Glutamatergic neuron (in vitro differentiated cells): ENCODE results near the gene XRCC2. TPM values are rescaled to one million over a fixed set of nuclear protein-coding genes. Genes with fewer than 3 reads are reported as not detected.

ENCODE experiments used
- DNase-seq: peaks from one replicate; pipeline ENCODE4 v3.0.0; 2022
- H3K27ac Mint-ChIP-seq: one replicate; pipeline ENCODE4 v1.8.0; 2020; ENCODE audit warnings: mild to moderate bottlenecking, mixed read lengths, inconsistent platforms; ENCODE audit not compliant: unreplicated experiment
- H3K27me3 Mint-ChIP-seq: one replicate; pipeline ENCODE4 v1.8.0; 2020; ENCODE audit warnings: mild to moderate bottlenecking, moderate library complexity, mixed read lengths, inconsistent platforms; ENCODE audit not compliant: unreplicated experiment
- H3K36me3 Mint-ChIP-seq: one replicate; pipeline ENCODE4 v1.8.0; 2020; ENCODE audit warnings: mild to moderate bottlenecking, mixed read lengths, inconsistent platforms; ENCODE audit not compliant: unreplicated experiment
- H3K4me1 Mint-ChIP-seq: one replicate; pipeline ENCODE4 v1.8.0; 2020; ENCODE audit warnings: mild to moderate bottlenecking, low read depth, mixed read lengths, inconsistent platforms; ENCODE audit not compliant: unreplicated experiment
- H3K4me3 Mint-ChIP-seq: one replicate; pipeline ENCODE4 v1.8.0; 2020; ENCODE audit warnings: mild to moderate bottlenecking, mixed read lengths, inconsistent platforms; ENCODE audit not compliant: unreplicated experiment
- H3K9me3 Mint-ChIP-seq: one replicate; pipeline ENCODE4 v1.8.0; 2020; ENCODE audit warnings: mild to moderate bottlenecking, moderate library complexity, mixed read lengths, inconsistent platforms; ENCODE audit not compliant: unreplicated experiment
- CTCF ChIP-seq: fragments of 200-600 bp; sonication (generic); IDR thresholded peaks from one replicate; pipeline ENCODE4 v1.5.0; 2021; ENCODE audit not compliant: partially characterized antibody, unreplicated experiment
- total RNA-seq: library from RNA; stranded (reverse); fragmentation: NEBNext Ultra II Directional; extraction: Animal tissue kit (Norgen Biotek cat#: 25700); gene quantifications from one replicate; pipeline ENCODE4 v1.2.1, GENCODE V29; 2021; ENCODE audit not compliant: unreplicated experiment

The XRCC2 gene
- total RNA-seq, 1 donor from 2014 or later, result 3.0 TPM

- H3K4me1 Mint-ChIP-seq, result no peaks in the 10 kb centered on the region
- H3K27ac Mint-ChIP-seq, result no peak overlapping the region
- DNase-seq, result no peak
- TF ChIP-seq CTCF, result no peak
- no peaks in the 10 kb centered on the region for H3K9me3 Mint-ChIP-seq
- H3K36me3 Mint-ChIP-seq, result no peaks in the 10 kb centered on the region
- H3K27me3 Mint-ChIP-seq, result no peaks in the 10 kb centered on the region
- no peak overlapping the region for H3K4me3 Mint-ChIP-seq
Observed at GRCh38 chr7:152607007-152607406, 68.9 kb downstream of the XRCC2 start.

GRCh38 chr7:152602962-152603361, 73.0 kb downstream of the XRCC2 start:
- Mint-ChIP-seq H3K36me3 (no peaks in the 10 kb centered on the region), H3K9me3 (peaks cover 2% of the 10 kb centered on the region), H3K4me3 (no peak overlapping the region), H3K27me3 (peaks cover 2% of the 10 kb centered on the region), H3K4me1 (no peaks in the 10 kb centered on the region), H3K27ac (no peak overlapping the region)
- no peak for DNase-seq
- TF ChIP-seq CTCF, result no peak

- peaks cover 2% of the 10 kb centered on the region for H3K9me3 Mint-ChIP-seq
- no peak for TF ChIP-seq CTCF
- peaks cover 9% of the 10 kb centered on the region for H3K4me1 Mint-ChIP-seq
- no peak overlapping the region for H3K27ac Mint-ChIP-seq
- peaks cover 2% of the 10 kb centered on the region for H3K27me3 Mint-ChIP-seq
- no peak overlapping the region for H3K4me3 Mint-ChIP-seq
- H3K36me3 Mint-ChIP-seq, result no peaks in the 10 kb centered on the region
- DNase-seq, result no peak
Observed at GRCh38 chr7:152601305-152601798, 74.6 kb downstream of the XRCC2 start.

- Mint-ChIP-seq H3K4me1 (peaks cover 9% of the 10 kb centered on the region), H3K27ac (no peak overlapping the region), H3K36me3 (no peaks in the 10 kb centered on the region), H3K27me3 (peaks cover 2% of the 10 kb centered on the region), H3K4me3 (no peak overlapping the region), H3K9me3 (peaks cover 4% of the 10 kb centered on the region)
- DNase-seq, result no peak
- TF ChIP-seq CTCF, result no peak
Observed at GRCh38 chr7:152600266-152600665, 75.7 kb downstream of the XRCC2 start.

- H3K9me3 Mint-ChIP-seq, result peaks cover 6% of the 10 kb centered on the region
- no peaks in the 10 kb centered on the region for H3K36me3 Mint-ChIP-seq
- no peak for DNase-seq
- peaks cover 9% of the 10 kb centered on the region for H3K4me1 Mint-ChIP-seq
- H3K4me3 Mint-ChIP-seq, result no peak overlapping the region
- no peak overlapping the region for H3K27ac Mint-ChIP-seq
- peaks cover 2% of the 10 kb centered on the region for H3K27me3 Mint-ChIP-seq
- no peak for TF ChIP-seq CTCF
Observed at GRCh38 chr7:152597507-152597906, 78.4 kb downstream of the XRCC2 start.
